Aorta (tissue), 5 donors: ENCODE data around the gene ZNF556. TPM values are rescaled to one million over a fixed set of nuclear protein-coding genes. Genes with fewer than 3 reads are reported as not detected.

Experiments
- ATAC-seq: fragments of 200-7000 bp; cut with Tn5 transposase; one replicate; pipeline ENCODE4 v1.9.1; 2022; ENCODE audit warnings: moderate library complexity; ENCODE audit not compliant: low FRiP score
- DNase-seq, 2 donors: peaks; one replicate each; pipeline ENCODE4 v3.0.0-alpha.2; 2020
- H3K27ac ChIP-seq, 2 donors: one replicate each; pipeline ENCODE4 v1.5.1; 2013; ENCODE audit warnings: low read length in 2 of 2, mild to moderate bottlenecking in 2 of 2, moderate library complexity in 2 of 2, control low read depth in 1 of 2, inconsistent platforms in 1 of 2, low read depth in 1 of 2
- H3K27me3 ChIP-seq, 2 donors: one replicate each; pipeline ENCODE4 v1.6.1; 2013; ENCODE audit warnings: control low read depth in 1 of 2, low read length in 1 of 2, mild to moderate bottlenecking in 1 of 2, moderate library complexity in 1 of 2; ENCODE audit not compliant: insufficient read depth in 2 of 2, control insufficient read depth in 1 of 2
- H3K36me3 ChIP-seq, 2 donors: one replicate each; pipeline ENCODE4 v1.6.1; 2013; ENCODE audit warnings: control low read depth in 1 of 2, low read length in 1 of 2, mild to moderate bottlenecking in 1 of 2; ENCODE audit not compliant: insufficient read depth in 2 of 2, control insufficient read depth in 1 of 2
- H3K4me1 ChIP-seq, 2 donors: one replicate each; pipeline ENCODE4 v1.6.1; 2013; ENCODE audit warnings: low read length in 2 of 2, control low read depth in 1 of 2, mild to moderate bottlenecking in 1 of 2, moderate library complexity in 1 of 2; ENCODE audit not compliant: insufficient read depth in 2 of 2, control insufficient read depth in 1 of 2
- H3K4me3 ChIP-seq, 2 donors: one replicate each; pipeline ENCODE4 v1.5.1; 2013; ENCODE audit warnings: low read length in 2 of 2, control low read depth in 1 of 2, mild to moderate bottlenecking in 1 of 2
- H3K9me3 ChIP-seq: one replicate; pipeline ENCODE4 v1.6.1; 2013; ENCODE audit warnings: mild to moderate bottlenecking, low read length; ENCODE audit not compliant: control insufficient read depth
- WGBS, 2 donors: extraction: QIAGEN DNeasy Blood & Tissue Kit; methylation state at CpG; one replicate each; pipeline ENCODE4 v1.1.7; 2013; 5-methylcytosine and 5-hydroxymethylcytosine counted together
- intact Hi-C, 2 donors: fragments of 100-400 bp; cut with DNase I; formaldehyde crosslinking; loops; one replicate each; pipeline versions ENCODE4 v1.14.2 to v1.15.0; 2022
- long read RNA-seq, 2 donors: library from polyadenylated mRNA; unstranded; transcript quantifications; one replicate each; pipeline ENCODE4 v2.0.0, GENCODE V29; 2020 to 2021
- polyA plus RNA-seq, 2 donors: library from polyadenylated mRNA; stranded (reverse); fragments of 200-250 nt; gene quantifications; one replicate each; pipeline ENCODE4 v1.2.3, GENCODE V29; 2013
- total RNA-seq, 2 donors: library from RNA; stranded (reverse); fragmentation: NEBNext Ultra II Directional; extraction: Animal tissue kit (Norgen Biotek cat#: 25700); gene quantifications; one replicate each; pipeline ENCODE4 v1.2.1, GENCODE V29; 2021
- donor health status: healthy with polysubstance abuse.
- donor health status: Bipolar disorder and iron deficiency.
- donor health status: DM: no; HTN: no; CAD: no.
- donor health status: DM: no; HTN: no; CAD: no.
- donor health status: DM: yes; HTN: yes; CAD: no.

The ZNF556 gene
- total RNA-seq: under 1 TPM in 1 of 2 donors, not detected in 1; 0.16 TPM
- not detected for polyA plus RNA-seq
- long read RNA-seq, donor 1: 0 reads
- long read RNA-seq, donor 2: 0 reads

- 74 to 81% methylated on average over 36 of the region's 36 CpGs for WGBS, 2 donors
- DNase-seq (no peak), ATAC-seq (no peak)
- peaks cover 2% of the 10 kb centered on the region for H3K9me3 ChIP-seq
- H3K27me3 ChIP-seq: no peaks in the 10 kb centered on the region
- no peak within 1 kb of the TSS for H3K4me3 ChIP-seq
- no peaks in the 10 kb centered on the region for H3K36me3 ChIP-seq
- H3K4me1 ChIP-seq: no peaks in the 10 kb centered on the region
- intact Hi-C loops: no loop called here
- H3K27ac ChIP-seq: no peak within 1 kb of the TSS
Observed at GRCh38 chr19:2867025-2867991, at the start of gene ZNF556. TSS of gene ZNF556 (plus strand) at chr19:2867335. CDS start at chr19:2867422, 87 bp downstream.

GRCh38 chr19:2819540-2820111 lies 47.5 kb upstream of the ZNF556 start, which contains the start of gene ZNF554:
TSS of gene ZNF554 (plus strand) at chr19:2819868. CDS start at chr19:2820072, 204 bp downstream.
- Histone ChIP-seq H3K4me3 (peak within 1 kb of the TSS; percentile 72 to 86), H3K27me3 (no peaks in the 10 kb centered on the region), H3K4me1 (no peaks in the 10 kb centered on the region), H3K27ac (no peak within 1 kb of the TSS), H3K36me3 (peaks cover 0 to 2% of the 10 kb centered on the region in 2 donors), H3K9me3 (no peaks in the 10 kb centered on the region)
- 0% methylated on average over 61 to 64 of the region's 64 CpGs for WGBS, 2 donors
- intact Hi-C loops: no loop called here
- DNase-seq (peak; percentile 98 to 99), ATAC-seq (peak; percentile 98)

- Histone ChIP-seq H3K4me3 (peak overlapping the region; percentile 72 to 86), H3K4me1 (no peaks in the 10 kb centered on the region), H3K27me3 (no peaks in the 10 kb centered on the region), H3K27ac (no peak overlapping the region), H3K9me3 (no peaks in the 10 kb centered on the region), H3K36me3 (peaks cover 0 to 2% of the 10 kb centered on the region in 2 donors)
- intact Hi-C loops: no loop called here
- ATAC-seq (peak; percentile 37), DNase-seq (no peak)
- WGBS, 2 donors: 1% methylated on average over 36 of the region's 36 CpGs
Observed at GRCh38 chr19:2820112-2820702, 46.9 kb upstream of the ZNF556 start.

GRCh38 chr19:2822846-2823245 lies 44.3 kb upstream of the ZNF556 start:
- Histone ChIP-seq H3K36me3 (peaks cover 0 to 4% of the 10 kb centered on the region in 2 donors), H3K4me3 (no peak overlapping the region), H3K4me1 (no peaks in the 10 kb centered on the region), H3K27ac (no peak overlapping the region), H3K9me3 (no peaks in the 10 kb centered on the region), H3K27me3 (no peaks in the 10 kb centered on the region)
- DNase-seq (no peak), ATAC-seq (no peak)
- intact Hi-C loops: no loop called here
- 91 to 94% methylated on average over 5 of the region's 5 CpGs for WGBS, 2 donors

GRCh38 chr19:2823646-2824045 lies 43.5 kb upstream of the ZNF556 start:
- Histone ChIP-seq H3K4me1 (no peaks in the 10 kb centered on the region), H3K27me3 (no peaks in the 10 kb centered on the region), H3K4me3 (no peak overlapping the region), H3K36me3 (peaks cover 0 to 7% of the 10 kb centered on the region in 2 donors), H3K9me3 (no peaks in the 10 kb centered on the region), H3K27ac (no peak overlapping the region)
- WGBS, 2 donors: 76% methylated on average over 9 of the region's 9 CpGs
- intact Hi-C loops: no loop called here
- DNase-seq (no peak), ATAC-seq (no peak)

GRCh38 chr19:2824129-2824528 lies 43.0 kb upstream of the ZNF556 start:
- 77 to 86% methylated on average over 8 of the region's 8 CpGs for WGBS, 2 donors
- ATAC-seq (no peak), DNase-seq (no peak)
- H3K4me1 ChIP-seq: no peaks in the 10 kb centered on the region
- H3K9me3 ChIP-seq: no peaks in the 10 kb centered on the region
- intact Hi-C loops: no loop called here
- H3K4me3 ChIP-seq: no peak overlapping the region
- no peaks in the 10 kb centered on the region for H3K27me3 ChIP-seq
- peaks cover 0 to 7% of the 10 kb centered on the region in 2 donors for H3K36me3 ChIP-seq
- no peak overlapping the region for H3K27ac ChIP-seq

GRCh38 chr19:2827022-2827421 lies 40.1 kb upstream of the ZNF556 start:
- intact Hi-C loops: no loop called here
- Histone ChIP-seq H3K27ac (no peak overlapping the region), H3K27me3 (no peaks in the 10 kb centered on the region), H3K4me1 (no peaks in the 10 kb centered on the region), H3K9me3 (peaks cover 2% of the 10 kb centered on the region), H3K4me3 (no peak overlapping the region), H3K36me3 (peaks cover 0 to 7% of the 10 kb centered on the region in 2 donors)
- 85 to 96% methylated on average over 2 of the region's 2 CpGs for WGBS, 2 donors
- DNase-seq (no peak), ATAC-seq (no peak)

GRCh38 chr19:2827840-2828489 lies 39.2 kb upstream of the ZNF556 start:
- 90 to 97% methylated on average over 13 of the region's 13 CpGs for WGBS, 2 donors
- Histone ChIP-seq H3K4me1 (no peaks in the 10 kb centered on the region), H3K27me3 (no peaks in the 10 kb centered on the region), H3K9me3 (peaks cover 8% of the 10 kb centered on the region), H3K27ac (no peak overlapping the region), H3K36me3 (peaks cover 7 to 13% of the 10 kb centered on the region in 2 donors), H3K4me3 (no peak overlapping the region)
- intact Hi-C loops: no loop called here
- DNase-seq: no peak
- ATAC-seq: no peak
